ENCODE measurements around the gene STX2. TPM values are rescaled to one million over a fixed set of nuclear protein-coding genes. Genes with fewer than 3 reads are reported as not detected.

Gene STX2
- total RNA-seq, 2 experiments from 2014 or later = 13.4 to 14.1 TPM

GRCh38 chr12:130858084-130858483 lies 19.0 kb upstream of the STX2 start:
- no peaks in the 10 kb centered on the region for H3K36me3 Mint-ChIP-seq (ENCODE audit: low read depth)
- ChIA-PET CTCF (no interaction called here), POLR2A (no interaction called here)
- H3K9me3 ChIP-seq (ENCODE audit: control insufficient read depth in 1 of 2, insufficient read depth in 1 of 2, low read length in 2 of 2) = peaks cover 5 to 12% of the 10 kb centered on the region in 2 experiments
- no peak for TF ChIP-seq CTCF (IDR thresholded peaks at IDR 0.05)
- peaks cover 0 to 2% of the 10 kb centered on the region in 2 experiments for H3K27me3 ChIP-seq (ENCODE audit: control insufficient read depth in 1 of 2, insufficient read depth in 2 of 2, low read length in 2 of 2)
- ATAC-seq (ENCODE audit: poor library complexity) = no peak
- no peak for DNase-seq
- no peaks in the 10 kb centered on the region for H3K4me1 ChIP-seq (ENCODE audit: insufficient read depth, low read length)
- H3K4me3 Mint-ChIP-seq = no peak overlapping the region
- H3K27me3 Mint-ChIP-seq = no peaks in the 10 kb centered on the region
- H3K27ac ChIP-seq (ENCODE audit: low read depth in 1 of 2, low read length in 2 of 2) = no peak overlapping the region
- no peaks in the 10 kb centered on the region for H3K4me1 Mint-ChIP-seq (ENCODE audit: low read depth)
- intact Hi-C loops (cut with DNase I, micrococcal nuclease) = no loop called here
- H3K4me3 ChIP-seq (ENCODE audit: low read length) = no peak overlapping the region
- peaks cover 5% of the 10 kb centered on the region for H3K9me3 Mint-ChIP-seq
- H3K36me3 ChIP-seq (ENCODE audit: insufficient read depth, low read length) = no peaks in the 10 kb centered on the region
- no peak overlapping the region for H3K27ac Mint-ChIP-seq

- Histone ChIP-seq H3K27ac (ENCODE audit: low read depth in 1 of 2, low read length in 2 of 2) (no peak overlapping the region), H3K4me3 (ENCODE audit: low read length) (no peak overlapping the region), H3K27me3 (ENCODE audit: control insufficient read depth in 1 of 2, insufficient read depth in 2 of 2, low read length in 2 of 2) (peaks cover 0 to 2% of the 10 kb centered on the region in 2 experiments), H3K9me3 (ENCODE audit: control insufficient read depth in 1 of 2, insufficient read depth in 1 of 2, low read length in 2 of 2) (peaks cover 5 to 12% of the 10 kb centered on the region in 2 experiments), H3K36me3 (ENCODE audit: insufficient read depth, low read length) (no peaks in the 10 kb centered on the region), H3K4me1 (ENCODE audit: insufficient read depth, low read length) (no peaks in the 10 kb centered on the region)
- Mint-ChIP-seq H3K27me3 (peaks cover 4% of the 10 kb centered on the region), H3K27ac (no peak overlapping the region), H3K9me3 (peaks cover 5% of the 10 kb centered on the region), H3K4me1 (ENCODE audit: low read depth) (no peaks in the 10 kb centered on the region), H3K36me3 (ENCODE audit: low read depth) (no peaks in the 10 kb centered on the region), H3K4me3 (no peak overlapping the region)
- ATAC-seq (ENCODE audit: poor library complexity) = no peak
- no peak for DNase-seq
- ChIA-PET CTCF (no interaction called here), POLR2A (no interaction called here)
- intact Hi-C loops (cut with DNase I, micrococcal nuclease) = no loop called here
- no peak for TF ChIP-seq CTCF (IDR thresholded peaks at IDR 0.05)
Measured at GRCh38 chr12:130856088-130856487, 17.0 kb upstream of the STX2 start.

GRCh38 chr12:130850418-130851021 lies 11.5 kb upstream of the STX2 start:
- DNase-seq (no peak), ATAC-seq (ENCODE audit: poor library complexity) (no peak)
- H3K4me1 ChIP-seq (ENCODE audit: insufficient read depth, low read length) = no peaks in the 10 kb centered on the region
- Mint-ChIP-seq H3K27me3 (peaks cover 4% of the 10 kb centered on the region), H3K4me3 (no peak overlapping the region), H3K36me3 (ENCODE audit: low read depth) (no peaks in the 10 kb centered on the region), H3K4me1 (ENCODE audit: low read depth) (no peaks in the 10 kb centered on the region), H3K9me3 (no peaks in the 10 kb centered on the region), H3K27ac (no peak overlapping the region)
- intact Hi-C loops (cut with DNase I, micrococcal nuclease) = no loop called here
- no peak overlapping the region for H3K27ac ChIP-seq (ENCODE audit: low read depth in 1 of 2, low read length in 2 of 2)
- no peak for TF ChIP-seq CTCF (IDR thresholded peaks at IDR 0.05)
- no peaks in the 10 kb centered on the region for H3K36me3 ChIP-seq (ENCODE audit: insufficient read depth, low read length)
- H3K4me3 ChIP-seq (ENCODE audit: low read length) = no peak overlapping the region
- peaks cover 0 to 2% of the 10 kb centered on the region in 2 experiments for H3K27me3 ChIP-seq (ENCODE audit: control insufficient read depth in 1 of 2, insufficient read depth in 2 of 2, low read length in 2 of 2)
- POLR2A ChIA-PET = no interaction called here
- CTCF ChIA-PET = no interaction called here
- no peaks in the 10 kb centered on the region for H3K9me3 ChIP-seq (ENCODE audit: control insufficient read depth in 1 of 2, insufficient read depth in 1 of 2, low read length in 2 of 2)
